Ishikawa (cell line): Measurements from ENCODE around the gene BAAT.

ENCODE experiments used
- CREB1 ChIP-seq: IDR thresholded peaks from 2 replicates; pipeline ENCODE4 v1.6.1; 2012; ENCODE audit warnings: low read depth
- EGR1 ChIP-seq: IDR thresholded peaks from 2 replicates; pipeline ENCODE4 v1.6.1; 2012
- EP300 ChIP-seq: IDR thresholded peaks from 2 replicates; pipeline ENCODE4 v1.6.1; 2012; ENCODE audit warnings: borderline replicate concordance
- FOXM1 ChIP-seq: IDR thresholded peaks from 2 replicates; pipeline ENCODE4 v1.6.1; 2012; ENCODE audit warnings: low read depth, borderline replicate concordance
- MAX ChIP-seq: IDR thresholded peaks from 2 replicates; pipeline ENCODE4 v1.6.1; 2012
- NFIC ChIP-seq: IDR thresholded peaks from 2 replicates; pipeline ENCODE4 v1.6.1; 2012
- RAD21 ChIP-seq: IDR thresholded peaks from 2 replicates; pipeline ENCODE4 v1.6.1; 2012; ENCODE audit warnings: low read depth
- REST ChIP-seq: IDR thresholded peaks from 2 replicates; pipeline ENCODE4 v1.6.1; 2012; ENCODE audit warnings: low read depth, mild to moderate bottlenecking
- TAF1 ChIP-seq: IDR thresholded peaks from 2 replicates; pipeline ENCODE4 v1.6.1; 2012; ENCODE audit warnings: low read depth, mild to moderate bottlenecking
- TCF12 ChIP-seq: IDR thresholded peaks from 2 replicates; pipeline ENCODE4 v1.6.1; 2012; ENCODE audit warnings: low read depth
- TEAD4 ChIP-seq: IDR thresholded peaks from 2 replicates; pipeline ENCODE4 v1.6.1; 2012
- USF1 ChIP-seq: IDR thresholded peaks from 2 replicates; pipeline ENCODE4 v1.6.1; 2012
- YY1 ChIP-seq: IDR thresholded peaks from 2 replicates; pipeline ENCODE4 v1.6.1; 2012; ENCODE audit warnings: low read depth
- ZBTB7A ChIP-seq: IDR thresholded peaks from 2 replicates; pipeline ENCODE4 v1.6.1; 2012; ENCODE audit warnings: low read depth

GRCh38 chr9:101360647-101361046 is 24.2 kb downstream of the BAAT start:
- TF ChIP-seq USF1 = no peak
- TF ChIP-seq CREB1 = no peak
- no peak for TF ChIP-seq EP300
- no peak for TF ChIP-seq FOXM1
- TF ChIP-seq TCF12 = no peak
- no peak for TF ChIP-seq MAX
- no peak for TF ChIP-seq REST
- TF ChIP-seq TAF1 = no peak
- no peak for TF ChIP-seq RAD21
- no peak for TF ChIP-seq YY1
- TF ChIP-seq ZBTB7A = no peak
- no peak for TF ChIP-seq EGR1
- TF ChIP-seq TEAD4 = no peak
- TF ChIP-seq NFIC = no peak
